Bronchial epithelial cell (primary cell): ENCODE data around the gene CD46. TPM values are rescaled to one million over a fixed set of nuclear protein-coding genes. Genes with fewer than 3 reads are reported as not detected.

Experiments used
- DNase-seq: peaks from one replicate; pipeline ENCODE4 v3.0.0-alpha.2; 2010; ENCODE audit warnings: low read depth
- FAIRE-seq: peaks from 2 replicates; lab custom pipeline; 2011; peaks lifted over from hg19 to GRCh38; lab: Jason Lieb, UNC
- H3K27me3 ChIP-seq: 2 replicates; pipeline ENCODE4 v1.5.1; 2011; ENCODE audit warnings: low read length; ENCODE audit not compliant: control insufficient read depth, insufficient read depth
- H3K36me3 ChIP-seq: 2 replicates; pipeline ENCODE4 v1.5.1; 2011; ENCODE audit warnings: low read length; ENCODE audit not compliant: control insufficient read depth, insufficient read depth
- H3K4me3 ChIP-seq: 2 replicates; pipeline ENCODE4 v1.5.1; 2011; ENCODE audit warnings: mild to moderate bottlenecking, low read depth, low read length, control low read depth
- total RNA-seq: library from RNA; depleted of rRNA; stranded (reverse); fragments of >200 nt; gene quantifications from 2 replicates; pipeline ENCODE4 v1.2.1, GENCODE V29; 2014
- TF ChIP-seq, protein P1 (sequence below): IDR thresholded peaks from 2 replicates; pipeline ENCODE4 v1.5.1; 2011; ENCODE audit warnings: mild to moderate bottlenecking, moderate library complexity, low read length, control low read depth, inconsistent platforms; ENCODE audit not compliant: insufficient read depth, severe bottlenecking

Gene CD46
- total RNA-seq, 1 donor from 2014 or later = 128 TPM

DNA sequence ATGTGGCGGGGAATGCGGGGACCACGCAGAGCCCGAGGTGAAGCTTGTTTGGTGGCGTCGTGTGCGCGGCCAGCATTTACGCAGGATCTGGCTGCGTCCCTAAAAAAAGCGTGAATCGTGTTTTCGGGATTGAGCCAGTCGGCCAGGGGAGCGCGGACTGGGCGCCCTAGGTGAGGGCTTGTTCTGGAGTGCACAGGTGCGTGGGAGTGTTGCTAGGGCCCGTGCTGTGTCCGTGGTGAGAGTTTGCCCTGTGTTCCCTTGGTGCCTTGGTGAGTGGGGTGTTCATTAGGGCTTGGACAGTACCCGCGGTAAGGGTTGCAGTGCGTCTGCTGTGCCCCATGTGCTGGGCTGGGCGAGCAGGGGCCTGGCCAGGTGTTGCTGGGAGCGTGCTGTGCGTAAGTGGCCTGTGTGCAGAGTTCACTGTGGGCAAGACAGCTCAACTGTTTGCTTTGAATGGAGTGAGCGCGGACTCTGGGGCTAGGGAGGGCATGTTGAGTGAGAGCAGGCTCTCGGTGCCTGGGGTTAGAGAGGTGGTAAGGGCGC lies 673 bp downstream of the CD46 start:
- no peak for FAIRE-seq
- Histone ChIP-seq H3K4me3 (peak overlapping the region; percentile 65), H3K27me3 (no peaks in the 10 kb centered on the region), H3K36me3 (no peaks in the 10 kb centered on the region)
- DNase-seq = peak; percentile 54
- TF ChIP-seq, protein P1, sequence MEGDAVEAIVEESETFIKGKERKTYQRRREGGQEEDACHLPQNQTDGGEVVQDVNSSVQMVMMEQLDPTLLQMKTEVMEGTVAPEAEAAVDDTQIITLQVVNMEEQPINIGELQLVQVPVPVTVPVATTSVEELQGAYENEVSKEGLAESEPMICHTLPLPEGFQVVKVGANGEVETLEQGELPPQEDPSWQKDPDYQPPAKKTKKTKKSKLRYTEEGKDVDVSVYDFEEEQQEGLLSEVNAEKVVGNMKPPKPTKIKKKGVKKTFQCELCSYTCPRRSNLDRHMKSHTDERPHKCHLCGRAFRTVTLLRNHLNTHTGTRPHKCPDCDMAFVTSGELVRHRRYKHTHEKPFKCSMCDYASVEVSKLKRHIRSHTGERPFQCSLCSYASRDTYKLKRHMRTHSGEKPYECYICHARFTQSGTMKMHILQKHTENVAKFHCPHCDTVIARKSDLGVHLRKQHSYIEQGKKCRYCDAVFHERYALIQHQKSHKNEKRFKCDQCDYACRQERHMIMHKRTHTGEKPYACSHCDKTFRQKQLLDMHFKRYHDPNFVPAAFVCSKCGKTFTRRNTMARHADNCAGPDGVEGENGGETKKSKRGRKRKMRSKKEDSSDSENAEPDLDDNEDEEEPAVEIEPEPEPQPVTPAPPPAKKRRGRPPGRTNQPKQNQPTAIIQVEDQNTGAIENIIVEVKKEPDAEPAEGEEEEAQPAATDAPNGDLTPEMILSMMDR = no peak

DNA sequence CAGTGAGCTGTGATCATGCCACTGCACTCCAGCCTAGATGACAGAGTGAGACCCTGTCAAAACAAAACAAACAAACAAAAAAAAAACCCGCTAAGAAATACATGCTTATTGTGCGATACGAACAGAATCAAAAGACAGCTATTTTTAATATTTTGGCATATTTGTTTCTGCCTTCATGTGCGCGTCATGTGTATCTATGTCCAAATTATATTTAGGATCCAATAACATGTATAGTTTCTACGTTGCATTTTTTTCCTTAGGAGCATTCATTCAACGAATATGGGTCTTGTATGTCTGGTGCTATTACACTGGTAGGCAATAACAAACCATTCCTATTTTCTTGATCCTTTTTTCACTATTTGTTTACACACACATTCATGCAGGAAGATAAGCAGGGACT lies 1.8 kb downstream of the CD46 start:
- DNase-seq (no peak), FAIRE-seq (no peak)
- H3K36me3 ChIP-seq = peaks cover 2% of the 10 kb centered on the region
- TF ChIP-seq, protein P1 = no peak
- H3K4me3 ChIP-seq = peak overlapping the region; percentile 65
- H3K27me3 ChIP-seq = no peaks in the 10 kb centered on the region

DNA sequence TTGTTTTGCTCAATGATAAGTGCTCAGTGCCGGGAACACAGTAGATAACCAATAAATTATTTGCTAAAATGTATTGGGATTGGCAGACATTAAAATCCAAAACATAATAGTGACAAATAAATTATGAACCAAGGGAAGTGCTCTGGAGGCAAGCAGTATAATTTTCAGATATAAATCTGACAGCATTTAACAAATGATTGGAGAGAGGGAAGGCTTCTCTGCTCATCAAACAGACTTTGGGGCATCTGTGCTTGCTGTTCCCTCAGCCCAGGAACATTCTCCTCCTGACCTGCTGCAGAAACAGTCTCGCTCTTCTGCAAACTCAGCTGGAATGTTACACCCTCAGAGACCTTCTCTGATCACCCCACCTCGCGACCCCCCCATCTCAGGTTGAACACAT lies 2.2 kb downstream of the CD46 start:
- Histone ChIP-seq H3K27me3 (no peaks in the 10 kb centered on the region), H3K36me3 (peaks cover 2% of the 10 kb centered on the region), H3K4me3 (peak overlapping the region; percentile 65)
- FAIRE-seq = no peak
- TF ChIP-seq, protein P1 = no peak
- DNase-seq = no peak

DNA sequence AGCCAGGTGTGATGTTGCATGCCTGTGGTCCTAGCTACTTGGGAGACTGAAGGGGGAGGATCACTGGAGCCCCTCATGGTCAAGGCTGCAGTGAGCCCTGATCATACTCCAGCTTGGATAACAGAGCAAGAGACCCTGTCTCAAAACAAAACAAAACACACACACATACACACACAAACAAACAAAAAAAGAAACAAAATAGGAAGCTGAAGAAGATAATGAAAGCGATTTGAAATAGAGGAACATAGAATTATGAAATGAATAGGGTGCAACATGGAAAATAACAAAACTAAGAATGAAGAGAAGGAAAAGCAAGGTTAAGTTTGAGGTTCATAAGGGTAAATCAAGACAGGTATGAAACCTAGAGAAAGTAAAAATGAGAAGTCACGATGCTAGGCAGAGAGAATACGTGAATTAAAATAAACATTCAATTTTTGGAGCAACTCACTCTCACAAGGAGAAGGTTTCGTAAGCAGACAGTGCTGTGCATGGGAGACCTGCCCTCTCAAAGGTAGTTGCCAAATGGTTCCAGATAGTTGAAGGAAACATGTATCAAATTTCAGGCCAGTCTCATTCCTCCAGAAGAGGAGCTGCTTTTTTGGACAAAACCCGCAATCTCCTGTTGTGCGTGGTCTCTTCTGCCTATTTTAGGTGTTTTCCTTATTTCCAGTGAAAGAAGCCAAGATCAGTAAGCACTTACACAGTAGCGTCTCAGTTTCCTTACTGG lies 3.3 kb downstream of the CD46 start:
- Histone ChIP-seq H3K27me3 (no peaks in the 10 kb centered on the region), H3K4me3 (no peak overlapping the region), H3K36me3 (peaks cover 4% of the 10 kb centered on the region)
- FAIRE-seq (no peak), DNase-seq (peak; percentile 45)
- TF ChIP-seq, protein P1 = no peak

DNA sequence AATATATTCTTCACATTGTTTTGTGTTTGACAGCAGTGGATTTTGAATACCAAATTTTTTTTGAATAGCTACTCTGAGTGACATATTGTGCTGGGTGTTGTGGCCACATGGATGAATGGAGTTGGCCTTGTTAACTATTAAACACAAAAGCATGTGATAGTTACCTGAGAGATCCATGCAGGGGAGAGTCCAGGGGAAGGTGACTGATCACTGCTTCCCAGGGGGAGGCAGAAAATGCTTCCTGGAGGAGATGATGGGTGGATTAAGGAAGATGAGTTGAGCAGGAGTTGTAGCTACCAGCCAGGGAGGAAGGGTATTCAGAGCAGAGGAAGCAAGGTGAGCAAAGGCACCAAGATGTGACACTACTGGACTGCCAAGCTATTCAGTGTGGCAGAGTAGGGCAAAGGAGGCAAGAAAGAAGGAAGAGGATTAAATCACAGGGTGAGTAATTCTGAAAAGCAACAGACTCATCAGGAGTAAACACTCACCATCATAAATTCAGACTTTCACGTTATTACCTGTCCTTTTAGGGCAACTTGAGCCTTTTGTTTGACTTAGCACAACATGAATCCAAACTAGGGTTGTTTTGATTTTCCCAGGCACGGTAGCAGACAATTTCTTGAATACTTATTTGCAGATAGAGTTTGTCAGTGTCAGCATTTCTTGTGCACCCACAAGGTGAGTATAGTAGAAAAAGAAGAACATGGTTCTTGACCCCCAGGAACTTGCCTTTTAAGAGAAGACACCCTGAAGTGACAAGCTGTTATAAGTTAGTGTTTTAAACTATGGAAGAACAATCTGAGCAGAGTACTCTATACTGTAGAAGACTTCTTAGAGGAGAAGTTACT lies 4.2 kb downstream of the CD46 start:
- DNase-seq (peak; percentile 89), FAIRE-seq (no peak)
- Histone ChIP-seq H3K27me3 (no peaks in the 10 kb centered on the region), H3K36me3 (peaks cover 8% of the 10 kb centered on the region), H3K4me3 (no peak overlapping the region)
- TF ChIP-seq, protein P1 = no peak
